Hematopoietic multipotent progenitor cell treated with erythropoietin and hydrocortisone succinate and interleukin-3 and kit ligand, for 4 days (in vitro differentiated cells): Measurements from ENCODE around the gene MBOAT7.

Source experiments
- DNase-seq: peaks from one replicate; pipeline ENCODE4 v3.0.0-alpha.2; 2015

MBOAT7 gene

GRCh38 chr19:54160182-54160811 is 29.1 kb downstream of the MBOAT7 start:
- DNase-seq: peak; percentile 32

- DNase-seq: peak; percentile 100
Measured at GRCh38 chr19:54159352-54160181, 29.8 kb downstream of the MBOAT7 start, which contains the start of gene LENG1. Gene LENG1, minus strand, starts transcription at chr19:54159721. Its CDS starts 26 bp downstream, at chr19:54159695.

GRCh38 chr19:54158812-54159351 is 30.5 kb downstream of the MBOAT7 start:
- DNase-seq: peak; percentile 57

GRCh38 chr19:54156953-54157352 is 32.4 kb downstream of the MBOAT7 start:
- DNase-seq: no peak

- no peak for DNase-seq
Measured at GRCh38 chr19:54156490-54156889, 32.9 kb downstream of the MBOAT7 start.

- DNase-seq: no peak
Measured at GRCh38 chr19:54155694-54156093, 33.7 kb downstream of the MBOAT7 start.

- DNase-seq: no peak
Measured at GRCh38 chr19:54154603-54155345, 34.6 kb downstream of the MBOAT7 start.

- no peak for DNase-seq
Measured at GRCh38 chr19:54153731-54154326, 35.6 kb downstream of the MBOAT7 start.

- no peak for DNase-seq
Measured at GRCh38 chr19:54152878-54153524, 36.4 kb downstream of the MBOAT7 start.

GRCh38 chr19:54152267-54152666 is 37.1 kb downstream of the MBOAT7 start:
- DNase-seq: no peak

- no peak for DNase-seq
Measured at GRCh38 chr19:54151362-54152035, 37.9 kb downstream of the MBOAT7 start.

- no peak for DNase-seq
Measured at GRCh38 chr19:54149021-54149812, 40.2 kb downstream of the MBOAT7 start.

- DNase-seq: no peak
Measured at GRCh38 chr19:54148158-54148557, 41.2 kb downstream of the MBOAT7 start.

- no peak for DNase-seq
Measured at GRCh38 chr19:54147676-54148075, 41.7 kb downstream of the MBOAT7 start.

GRCh38 chr19:54145541-54146158 is 43.7 kb downstream of the MBOAT7 start:
- no peak for DNase-seq

GRCh38 chr19:54142166-54142780 is 47.1 kb downstream of the MBOAT7 start:
- no peak for DNase-seq

GRCh38 chr19:54141356-54141755 is 48.0 kb downstream of the MBOAT7 start:
- no peak for DNase-seq

GRCh38 chr19:54138489-54139256 is 50.7 kb downstream of the MBOAT7 start:
- peak; percentile 42 for DNase-seq
